HepG2 (cell line): Measurements from ENCODE around the gene QRICH2. TPM values are rescaled to one million over a fixed set of nuclear protein-coding genes. Genes with fewer than 3 reads are reported as not detected.

Source experiments
- BRD4 ChIP-seq: sonication (generic); formaldehyde crosslinking; IDR thresholded peaks from 2 replicates; pipeline ENCODE4 v1.4.0; 2020; ENCODE audit warnings: missing genetic modification reagents
- CCDC6 ChIP-seq: sonication (generic); formaldehyde crosslinking; IDR thresholded peaks from 2 replicates; pipeline ENCODE4 v1.8.1; 2022; ENCODE audit warnings: mild to moderate bottlenecking, missing genetic modification reagents, moderate library complexity
- EP300 ChIP-seq, 3 experiments: sonication (generic) in 1 of 3; formaldehyde crosslinking in 1 of 3; IDR thresholded peaks; 2 replicates each; pipeline versions ENCODE4 v1.5.1 to v1.6.1; 2011 to 2020; ENCODE audit warnings: low read depth in 2 of 3, low read length in 2 of 3, borderline replicate concordance in 1 of 3, improper control_type of control experiment in 1 of 3, mild to moderate bottlenecking in 1 of 3, missing genetic modification reagents in 1 of 3, moderate library complexity in 1 of 3
- IKZF5 ChIP-seq: IDR thresholded peaks from 2 replicates; pipeline ENCODE4 v1.6.1; 2018; ENCODE audit warnings: missing genetic modification reagents, mild to moderate bottlenecking, missing compliant biosample characterization
- MIXL1 ChIP-seq: IDR thresholded peaks from 2 replicates; pipeline ENCODE4 v1.6.1; 2016
- NFRKB ChIP-seq: fragments of 450-650 bp; IDR thresholded peaks from 2 replicates; pipeline ENCODE4 v1.6.1; 2017
- NRL ChIP-seq: sonication (generic); formaldehyde crosslinking; IDR thresholded peaks from 2 replicates; pipeline ENCODE4 v1.5.0; 2020; ENCODE audit warnings: missing genetic modification reagents, mild to moderate bottlenecking, moderate library complexity, borderline replicate concordance
- RORA ChIP-seq: sonication (generic); formaldehyde crosslinking; IDR thresholded peaks from 2 replicates; pipeline ENCODE4 v1.5.0; 2020; ENCODE audit warnings: mild to moderate bottlenecking, missing genetic modification reagents, moderate library complexity
- SAP130 ChIP-seq: IDR thresholded peaks from 2 replicates; pipeline ENCODE4 v1.6.1; 2016; ENCODE audit warnings: low read depth
- SMARCC2 ChIP-seq: fragments of 450-650 bp; IDR thresholded peaks from 2 replicates; pipeline ENCODE4 v1.6.1; 2017; ENCODE audit warnings: antibody characterized with exemption, mild to moderate bottlenecking
- TBP ChIP-seq: sonication (generic); formaldehyde crosslinking; IDR thresholded peaks from 2 replicates; pipeline ENCODE4 v1.5.0; 2020; ENCODE audit warnings: missing genetic modification reagents
- ZNF30 ChIP-seq: sonication (generic); formaldehyde crosslinking; IDR thresholded peaks from 2 replicates; pipeline ENCODE4 v1.5.0; 2020; ENCODE audit warnings: mild to moderate bottlenecking, missing genetic modification reagents
- ZNF383 ChIP-seq: sonication (generic); formaldehyde crosslinking; IDR thresholded peaks from 2 replicates; pipeline ENCODE4 v1.4.0; 2020; ENCODE audit warnings: missing genetic modification reagents, mild to moderate bottlenecking, borderline replicate concordance
- ZNF709 ChIP-seq: sonication (generic); formaldehyde crosslinking; IDR thresholded peaks from 2 replicates; pipeline ENCODE4 v1.5.0; 2020; ENCODE audit warnings: mild to moderate bottlenecking, missing genetic modification reagents
- ZNF781 ChIP-seq: sonication (generic); formaldehyde crosslinking; IDR thresholded peaks from 2 replicates; pipeline ENCODE4 v1.5.1; 2020; ENCODE audit warnings: borderline replicate concordance, mild to moderate bottlenecking, missing genetic modification reagents; ENCODE audit errors: not compliant biosample characterization
- ZSCAN29 ChIP-seq: sonication (generic); formaldehyde crosslinking; conservative IDR thresholded peaks from 2 replicates; pipeline ENCODE4 v1.4.0; 2020; ENCODE audit warnings: mild to moderate bottlenecking, missing genetic modification reagents
- ZSCAN5A ChIP-seq: sonication (generic); formaldehyde crosslinking; IDR thresholded peaks from 2 replicates; pipeline ENCODE4 v1.8.0; 2022; ENCODE audit warnings: mild to moderate bottlenecking, missing genetic modification reagents, borderline replicate concordance
- polyA plus RNA-seq, 8 experiments: library from polyadenylated mRNA; depleted of rRNA in 3 of 8; stranded (reverse) in 7 of 8; unstranded in 1 of 8; fragments of >200 nt; fragmentation: Illumina TruSeq in 4 of 8; extraction: Trizol in 4 of 8; gene quantifications; 2 replicates each; pipeline versions ENCODE4 v1.2.1 to v1.2.3, GENCODE V29; 2011 to 2016; ENCODE audit warnings: low read depth in 4 of 8, missing spikeins in 1 of 8, mixed read lengths in 1 of 8; ENCODE audit not compliant: insufficient read depth in 1 of 8
- total RNA-seq, 5 experiments: library from RNA; depleted of rRNA; stranded (reverse); fragments of >200 nt; fragmentation: Illumina TruSeq; extraction: Trizol; gene quantifications; 2 replicates each; pipeline ENCODE4 v1.2.3, GENCODE V29; 2016; ENCODE audit warnings: low read depth in 1 of 5
- TF ChIP-seq, protein P1 (sequence below): sonication (generic); formaldehyde crosslinking; IDR thresholded peaks from 2 replicates; pipeline ENCODE4 v1.8.0; 2022; ENCODE audit warnings: missing genetic modification reagents, low read depth, mild to moderate bottlenecking, borderline replicate concordance
- TF ChIP-seq, protein P2 (sequence below): sonication (generic); formaldehyde crosslinking; IDR thresholded peaks from 2 replicates; pipeline ENCODE4 v1.5.0; 2020; ENCODE audit warnings: mild to moderate bottlenecking, missing genetic modification reagents

Gene QRICH2
- total and polyA plus RNA-seq, 2 of the 13 experiments (the other 11 are each of a cell fraction or from before 2014, with no cell fraction given) = 3.7 to 5.7 TPM

GRCh38 chr17:76246080-76247066, 61.7 kb downstream of the QRICH2 start (continued):
- TF ChIP-seq EP300 (IDR thresholded peaks at IDR 0.05; ENCODE audit: low read depth in 2 of 2, low read length in 2 of 2) = peak in 1 of 2 experiments; percentile 46; a peak in 2 of 4 replicates
- TF ChIP-seq EP300 (CRISPR knock-in tag; IDR thresholded peaks at IDR 0.05; ENCODE audit: borderline replicate concordance) = 0 out of 2 replicates have a peak, but pooled peaks have one; percentile 52
- TF ChIP-seq ZNF781 (CRISPR knock-in tag) = peak; percentile 63
- peak; percentile 70; the same call in 1 of the 2 replicates for TF ChIP-seq MIXL1
- peak; percentile 56; the same call in 1 of the 2 replicates for TF ChIP-seq IKZF5 (CRISPR knock-in tag)
- TF ChIP-seq ZNF30 (CRISPR knock-in tag) = 0 out of 2 replicates have a peak, but pooled peaks have one; percentile 3
- TF ChIP-seq TBP = no peak
- TF ChIP-seq ZNF709 = no peak
- TF ChIP-seq ZNF383 (CRISPR knock-in tag) = no peak
- no peak for TF ChIP-seq NRL (CRISPR knock-in tag)
- TF ChIP-seq, protein P1, sequence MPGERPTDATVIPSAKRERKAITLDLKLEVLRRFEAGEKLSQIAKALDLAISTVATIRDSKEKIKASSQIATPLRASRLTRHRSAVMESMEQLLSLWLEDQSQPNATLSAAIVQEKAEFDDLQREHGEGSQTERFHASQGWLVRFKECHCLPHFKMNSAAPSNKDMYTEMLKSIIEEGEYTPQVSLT (CRISPR knock-in tag) = no peak
- TF ChIP-seq SAP130 = peak; percentile 63
- no peak for TF ChIP-seq RORA (CRISPR knock-in tag)
- no peak for TF ChIP-seq ZSCAN29 (CRISPR knock-in tag)
- TF ChIP-seq SMARCC2 = 0 out of 2 replicates have a peak, but pooled peaks have one; percentile 44
- 0 out of 2 replicates have a peak, but pooled peaks have one; percentile 39 for TF ChIP-seq CCDC6 (CRISPR knock-in tag)
- TF ChIP-seq ZSCAN5A (CRISPR knock-in tag) = no peak
- TF ChIP-seq, protein P2, sequence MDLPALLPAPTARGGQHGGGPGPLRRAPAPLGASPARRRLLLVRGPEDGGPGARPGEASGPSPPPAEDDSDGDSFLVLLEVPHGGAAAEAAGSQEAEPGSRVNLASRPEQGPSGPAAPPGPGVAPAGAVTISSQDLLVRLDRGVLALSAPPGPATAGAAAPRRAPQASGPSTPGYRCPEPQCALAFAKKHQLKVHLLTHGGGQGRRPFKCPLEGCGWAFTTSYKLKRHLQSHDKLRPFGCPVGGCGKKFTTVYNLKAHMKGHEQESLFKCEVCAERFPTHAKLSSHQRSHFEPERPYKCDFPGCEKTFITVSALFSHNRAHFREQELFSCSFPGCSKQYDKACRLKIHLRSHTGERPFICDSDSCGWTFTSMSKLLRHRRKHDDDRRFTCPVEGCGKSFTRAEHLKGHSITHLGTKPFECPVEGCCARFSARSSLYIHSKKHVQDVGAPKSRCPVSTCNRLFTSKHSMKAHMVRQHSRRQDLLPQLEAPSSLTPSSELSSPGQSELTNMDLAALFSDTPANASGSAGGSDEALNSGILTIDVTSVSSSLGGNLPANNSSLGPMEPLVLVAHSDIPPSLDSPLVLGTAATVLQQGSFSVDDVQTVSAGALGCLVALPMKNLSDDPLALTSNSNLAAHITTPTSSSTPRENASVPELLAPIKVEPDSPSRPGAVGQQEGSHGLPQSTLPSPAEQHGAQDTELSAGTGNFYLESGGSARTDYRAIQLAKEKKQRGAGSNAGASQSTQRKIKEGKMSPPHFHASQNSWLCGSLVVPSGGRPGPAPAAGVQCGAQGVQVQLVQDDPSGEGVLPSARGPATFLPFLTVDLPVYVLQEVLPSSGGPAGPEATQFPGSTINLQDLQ (CRISPR knock-in tag) = no peak
- TF ChIP-seq NFRKB = no peak
- no peak for TF ChIP-seq BRD4 (CRISPR knock-in tag)
